DND-41 (cell line): Measurements from ENCODE around the gene ZNF471.

ENCODE experiments used
- ATAC-seq: fragments of 200-7000 bp; cut with Tn5 transposase; 3 replicates; pipeline ENCODE4 v1.9.1; 2021; ENCODE audit warnings: low read depth; ENCODE audit not compliant: insufficient read depth
- DNase-seq: peaks from one replicate; pipeline ENCODE4 v3.0.0-alpha.2; 2020
- H2AFZ ChIP-seq: 2 replicates; pipeline ENCODE4 v1.6.0; 2012; ENCODE audit warnings: low read depth, low read length
- H3K27ac ChIP-seq: 2 replicates; pipeline ENCODE4 v1.5.1; 2012; ENCODE audit warnings: low read length, inconsistent platforms
- H3K27me3 ChIP-seq: fragments of 200-600 bp; sonication (generic); 2 replicates; pipeline ENCODE4 v1.6.0; 2012; ENCODE audit warnings: low read length, mild to moderate bottlenecking, inconsistent platforms; ENCODE audit not compliant: insufficient read depth, poor library complexity
- H3K36me3 ChIP-seq: 2 replicates; pipeline ENCODE4 v1.5.1; 2012; ENCODE audit warnings: low read length, inconsistent platforms; ENCODE audit not compliant: insufficient read depth
- H3K4me1 ChIP-seq: 2 replicates; pipeline ENCODE4 v1.5.1; 2012; ENCODE audit warnings: mild to moderate bottlenecking, low read length; ENCODE audit not compliant: insufficient read depth
- H3K4me2 ChIP-seq: 2 replicates; pipeline ENCODE4 v1.6.0; 2012; ENCODE audit warnings: mild to moderate bottlenecking, moderate library complexity, low read length, inconsistent platforms; ENCODE audit not compliant: insufficient read depth
- H3K4me3 ChIP-seq, 2 experiments: fragments of 200-600 bp in 1 of 2; shearing (Covaris generic) in 1 of 2; 2 replicates each; pipeline ENCODE4 v1.5.1; 2012 to 2016; ENCODE audit warnings: inconsistent platforms in 2 of 2, low read length in 2 of 2, mild to moderate bottlenecking in 2 of 2, low read depth in 1 of 2, moderate library complexity in 1 of 2
- H3K79me2 ChIP-seq: 2 replicates; pipeline ENCODE4 v1.6.0; 2012; ENCODE audit warnings: low read length, inconsistent platforms; ENCODE audit not compliant: insufficient read depth
- H3K9ac ChIP-seq: 2 replicates; pipeline ENCODE4 v1.6.0; 2012; ENCODE audit warnings: low read depth, mild to moderate bottlenecking, inconsistent platforms, low read length, moderate library complexity
- H3K9me3 ChIP-seq: 2 replicates; pipeline ENCODE4 v1.5.1; 2012; ENCODE audit warnings: low read length, moderate library complexity, mild to moderate bottlenecking, inconsistent platforms; ENCODE audit not compliant: insufficient read depth, severe bottlenecking
- H4K20me1 ChIP-seq: 2 replicates; pipeline ENCODE4 v1.6.0; 2012; ENCODE audit warnings: low read length; ENCODE audit not compliant: insufficient read depth
- CTCF ChIP-seq: IDR thresholded peaks from 2 replicates; pipeline ENCODE4 v1.5.1; 2012; ENCODE audit warnings: borderline replicate concordance, low read length, moderate library complexity, mild to moderate bottlenecking; ENCODE audit not compliant: poor library complexity, severe bottlenecking; ENCODE audit errors: extremely low read depth
- EZH2 ChIP-seq: IDR thresholded peaks from 3 replicates; pipeline ENCODE4 v1.6.1; 2012; ENCODE audit warnings: borderline replicate concordance, low read depth, mild to moderate bottlenecking, moderate library complexity, low read length, inconsistent platforms; ENCODE audit not compliant: severe bottlenecking

The ZNF471 gene

GRCh38 chr19:56572589-56572988 is 64.9 kb downstream of the ZNF471 start:
- no peak overlapping the region for H3K27ac ChIP-seq
- peaks cover 70% of the 10 kb centered on the region for H3K36me3 ChIP-seq
- H3K4me1 ChIP-seq: peaks cover 9% of the 10 kb centered on the region
- H3K9ac ChIP-seq: no peak overlapping the region
- no peak overlapping the region for H3K4me2 ChIP-seq
- H3K27me3 ChIP-seq: no peaks in the 10 kb centered on the region
- TF ChIP-seq EZH2 (no peak), CTCF (no peak)
- H3K79me2 ChIP-seq: no peaks in the 10 kb centered on the region
- no peak overlapping the region for H3K4me3 ChIP-seq
- H4K20me1 ChIP-seq: no peaks in the 10 kb centered on the region
- peaks cover 69% of the 10 kb centered on the region for H3K9me3 ChIP-seq
- no peak for DNase-seq
- ATAC-seq: no peak
- H2AFZ ChIP-seq: no peak overlapping the region

GRCh38 chr19:56573914-56574313 is 66.3 kb downstream of the ZNF471 start:
- Histone ChIP-seq H2AFZ (no peak overlapping the region), H4K20me1 (no peaks in the 10 kb centered on the region), H3K36me3 (peaks cover 63% of the 10 kb centered on the region), H3K4me1 (no peaks in the 10 kb centered on the region), H3K27me3 (no peaks in the 10 kb centered on the region), H3K27ac (no peak overlapping the region), H3K9ac (no peak overlapping the region), H3K4me2 (no peak overlapping the region), H3K79me2 (no peaks in the 10 kb centered on the region), H3K4me3 (no peak overlapping the region), H3K9me3 (peaks cover 71% of the 10 kb centered on the region)
- ATAC-seq (no peak), DNase-seq (no peak)
- TF ChIP-seq EZH2 (no peak), CTCF (no peak)

- TF ChIP-seq EZH2 (no peak), CTCF (no peak)
- Histone ChIP-seq H3K4me1 (no peaks in the 10 kb centered on the region), H3K27ac (no peak overlapping the region), H2AFZ (no peak overlapping the region), H3K9me3 (peaks cover 78% of the 10 kb centered on the region), H3K27me3 (no peaks in the 10 kb centered on the region), H3K79me2 (no peaks in the 10 kb centered on the region), H3K4me3 (no peak overlapping the region), H4K20me1 (no peaks in the 10 kb centered on the region), H3K36me3 (peaks cover 34% of the 10 kb centered on the region), H3K4me2 (no peak overlapping the region), H3K9ac (no peak overlapping the region)
- DNase-seq (no peak), ATAC-seq (no peak)
Measured at GRCh38 chr19:56577719-56578602, 70.3 kb downstream of the ZNF471 start.
